Lower leg skin (tissue), 4 donors: Measurements from ENCODE around the gene TAS2R4. TPM values are rescaled to one million over a fixed set of nuclear protein-coding genes. Genes with fewer than 3 reads are reported as not detected.
"Not testable (repeated sequence)": the region's sequence is repeated elsewhere in the genome, so short reads cannot be mapped to it uniquely, and the experiment has no call there.

Experiments
- DNase-seq, 2 donors: peaks; one replicate each; pipeline ENCODE4 v3.0.0-alpha.2; 2019; ENCODE audit warnings: low spot score in 2 of 2
- H3K4me3 ChIP-seq: fragments of 200-600 bp; sonication (generic); 2 replicates; pipeline ENCODE4 v1.5.1; 2017; ENCODE audit warnings: mild to moderate bottlenecking, low read depth; ENCODE audit not compliant: poor library complexity, severe bottlenecking
- POLR2A ChIP-seq, 2 donors: fragments of 450-650 bp; IDR thresholded peaks; one replicate each; pipeline ENCODE4 v1.6.1; 2016 to 2017; ENCODE audit warnings: antibody characterized with exemption in 2 of 2, mild to moderate bottlenecking in 1 of 2, moderate library complexity in 1 of 2
- WGBS, 2 donors: methylation state at CpG; one replicate each; pipeline ENCODE4 v1.1.5; 2018; 5-methylcytosine and 5-hydroxymethylcytosine counted together
- intact Hi-C: fragments of 100-400 bp; cut with DNase I; formaldehyde crosslinking; loops from one replicate; pipeline ENCODE4 v1.15.0; 2023; ENCODE audit warnings: low total_unique reads
- total RNA-seq, 4 donors: library from RNA; depleted of rRNA; stranded (reverse); fragments of >200 nt; gene quantifications; one replicate each; pipeline ENCODE4 v1.1.0, GENCODE V29; 2016
- TF ChIP-seq, protein P1 (sequence below), 3 donors: fragments of 450-650 bp; IDR thresholded peaks; one replicate each; pipeline ENCODE4 v1.5.1; 2016; ENCODE audit warnings: antibody characterized with exemption in 3 of 3, mild to moderate bottlenecking in 3 of 3, moderate library complexity in 2 of 3

Gene TAS2R4
- total RNA-seq, 4 donors from 2014 or later, result 0.30 to 1.6 (median 1.1) TPM

DNA sequence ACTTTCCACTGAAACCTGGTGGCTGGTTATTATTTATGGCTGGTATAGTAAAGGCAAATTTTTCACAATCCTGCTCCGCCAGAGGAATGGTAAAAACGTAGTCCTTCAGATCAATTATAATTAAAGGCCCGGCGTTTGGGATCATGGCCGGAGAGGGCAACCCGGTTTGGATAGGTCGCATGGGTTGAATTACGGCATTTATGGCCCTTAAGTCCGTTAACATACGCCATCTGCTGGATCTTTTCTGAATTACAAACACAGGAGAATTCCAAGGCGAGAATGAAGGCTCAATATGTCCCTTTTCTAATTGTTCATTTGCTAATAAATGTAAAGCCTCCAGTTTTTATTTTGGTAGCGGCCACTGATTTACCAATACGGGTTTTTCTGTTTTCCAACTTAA lies 23.8 kb upstream of the TAS2R4 start:
- intact Hi-C loops, result no loop called here
- H3K4me3 ChIP-seq, result no peak overlapping the region
- no peak for DNase-seq
- 94 to 96% methylated on average over 13 of the region's 13 CpGs for WGBS, 2 donors
- TF ChIP-seq, protein P1, sequence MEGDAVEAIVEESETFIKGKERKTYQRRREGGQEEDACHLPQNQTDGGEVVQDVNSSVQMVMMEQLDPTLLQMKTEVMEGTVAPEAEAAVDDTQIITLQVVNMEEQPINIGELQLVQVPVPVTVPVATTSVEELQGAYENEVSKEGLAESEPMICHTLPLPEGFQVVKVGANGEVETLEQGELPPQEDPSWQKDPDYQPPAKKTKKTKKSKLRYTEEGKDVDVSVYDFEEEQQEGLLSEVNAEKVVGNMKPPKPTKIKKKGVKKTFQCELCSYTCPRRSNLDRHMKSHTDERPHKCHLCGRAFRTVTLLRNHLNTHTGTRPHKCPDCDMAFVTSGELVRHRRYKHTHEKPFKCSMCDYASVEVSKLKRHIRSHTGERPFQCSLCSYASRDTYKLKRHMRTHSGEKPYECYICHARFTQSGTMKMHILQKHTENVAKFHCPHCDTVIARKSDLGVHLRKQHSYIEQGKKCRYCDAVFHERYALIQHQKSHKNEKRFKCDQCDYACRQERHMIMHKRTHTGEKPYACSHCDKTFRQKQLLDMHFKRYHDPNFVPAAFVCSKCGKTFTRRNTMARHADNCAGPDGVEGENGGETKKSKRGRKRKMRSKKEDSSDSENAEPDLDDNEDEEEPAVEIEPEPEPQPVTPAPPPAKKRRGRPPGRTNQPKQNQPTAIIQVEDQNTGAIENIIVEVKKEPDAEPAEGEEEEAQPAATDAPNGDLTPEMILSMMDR (IDR thresholded peaks at IDR 0.05), result no peak
- TF ChIP-seq POLR2A (IDR thresholded peaks at IDR 0.05), result no peak

DNA sequence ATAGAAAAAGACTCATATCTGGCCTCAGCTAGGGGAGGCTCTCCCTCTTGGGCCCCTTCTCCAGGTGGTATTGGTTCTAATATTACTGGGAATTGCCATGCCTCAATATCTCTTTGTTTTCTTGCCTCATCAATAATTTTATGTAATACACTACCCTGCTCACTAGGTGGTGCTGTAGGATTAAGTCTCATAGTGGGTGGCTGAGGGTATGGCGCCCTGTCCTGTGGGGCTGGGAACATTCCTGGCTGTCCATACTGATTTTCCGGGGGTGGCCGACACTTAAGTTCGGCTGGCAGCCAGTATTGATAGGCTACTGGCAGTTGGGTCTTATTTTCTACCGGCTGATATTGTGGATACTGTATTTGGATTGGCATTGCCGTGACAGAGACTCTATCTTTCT lies 21.5 kb upstream of the TAS2R4 start:
- WGBS, 2 donors, result 81 to 97% methylated on average over 6 of the region's 6 CpGs

DNA sequence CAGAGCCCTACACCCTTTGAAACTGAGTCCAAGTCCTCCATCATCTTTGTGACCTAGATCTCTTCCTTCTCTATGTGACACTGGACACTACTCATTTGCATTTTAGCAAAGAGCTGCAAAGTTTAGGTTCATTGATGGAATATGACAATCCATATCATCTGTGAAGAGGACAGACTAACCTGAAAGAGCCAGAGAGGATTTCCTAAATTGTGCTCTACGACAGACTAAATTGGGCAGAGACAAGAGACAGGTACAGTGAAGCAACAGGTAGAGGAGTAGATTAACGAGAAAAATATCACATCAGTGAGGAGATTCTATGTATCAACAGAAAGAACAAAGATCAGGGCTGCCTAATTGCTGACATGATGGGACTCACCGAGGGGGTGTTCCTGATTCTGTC lies 12.7 kb upstream of the TAS2R4 start, which contains the start of gene TAS2R3:
TSS of gene TAS2R3 (plus strand) at position 301 of the 400 bp plus-strand sequence. CDS start at position 363, 62 bp downstream.
- no peak for DNase-seq
- intact Hi-C loops, result no loop called here
- H3K4me3 ChIP-seq, result no peak within 1 kb of the TSS
- WGBS, 2 donors, result 96% methylated on average over 3 of the region's 3 CpGs
- TF ChIP-seq POLR2A (IDR thresholded peaks at IDR 0.05), result no peak

More for the DNA sequence above, 21.5 kb upstream of the TAS2R4 start:
- no peak overlapping the region for H3K4me3 ChIP-seq
- intact Hi-C loops, result no loop called here
- TF ChIP-seq, protein P1 (IDR thresholded peaks at IDR 0.05), result no peak
- TF ChIP-seq POLR2A (IDR thresholded peaks at IDR 0.05), result no peak
- DNase-seq, result no peak

DNA sequence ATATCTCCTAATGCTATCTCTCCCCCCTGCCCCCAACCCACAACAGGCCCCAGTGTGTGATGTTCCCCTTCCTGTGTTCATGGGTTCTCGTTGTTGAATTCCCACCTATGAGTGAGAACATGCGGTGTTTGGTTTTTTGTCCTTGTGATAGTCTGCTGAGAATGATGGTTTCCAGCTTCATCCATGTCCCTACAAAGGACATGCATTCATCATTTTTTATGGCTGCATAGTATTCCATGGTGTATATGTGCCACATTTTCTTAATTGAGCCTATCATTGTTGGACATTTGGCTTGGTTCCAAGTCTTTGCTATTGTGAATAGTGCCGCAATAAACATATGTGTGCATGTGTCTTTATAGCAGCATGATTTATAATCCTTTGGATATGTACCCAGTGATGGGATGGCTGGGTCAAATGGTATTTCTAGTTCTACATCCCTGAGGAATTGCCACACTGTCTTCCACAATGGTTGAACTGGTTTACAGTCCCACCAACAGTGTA lies 6.3 kb upstream of the TAS2R4 start:
- DNase-seq, intact Hi-C loops, H3K4me3 ChIP-seq: not testable (repeated sequence)
- WGBS, 2 donors, result 94 to 99% methylated on average over 3 of the region's 3 CpGs

DNA sequence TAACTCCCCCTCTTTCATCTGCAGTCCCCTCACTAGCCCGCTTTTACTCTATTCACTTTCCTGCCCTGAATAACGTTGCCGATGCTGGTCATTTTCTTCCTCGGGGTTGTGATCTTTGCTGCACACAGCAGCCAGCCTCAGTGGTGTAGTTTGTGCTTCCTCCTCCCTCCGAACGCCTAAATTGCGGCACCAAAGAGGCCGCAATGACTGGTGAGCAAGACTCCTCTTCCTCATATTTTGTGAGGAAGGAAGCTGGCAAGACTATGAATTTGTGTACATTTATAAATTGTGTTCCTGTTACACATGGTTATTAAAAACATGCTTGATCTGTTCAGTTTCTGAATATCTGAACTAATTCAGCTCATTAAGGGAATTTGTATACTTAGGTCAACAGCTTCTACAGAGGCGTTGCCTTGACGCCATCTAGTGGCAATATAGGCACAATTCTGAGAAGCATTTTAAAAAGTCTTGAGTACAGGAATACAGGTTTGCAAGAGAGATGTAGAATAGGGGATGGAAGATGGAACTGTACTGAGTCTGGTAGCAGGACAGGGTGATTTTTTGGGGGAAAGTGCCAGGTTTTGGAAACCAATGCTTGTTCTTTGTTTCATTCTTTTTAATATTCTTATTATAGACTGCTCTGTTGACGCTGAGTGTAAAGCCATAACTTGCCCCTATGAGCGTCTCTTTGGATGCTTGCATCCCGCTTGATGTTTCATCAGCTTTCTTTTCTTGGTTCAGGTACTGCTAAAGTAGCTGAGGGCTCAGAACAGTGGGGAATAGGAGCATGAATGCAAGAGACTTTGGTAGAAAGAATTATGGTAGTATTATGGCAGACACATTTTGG lies 9.5 kb downstream of the TAS2R4 start:
- WGBS, 2 donors, result 70% methylated on average over 13 of the region's 13 CpGs
- TF ChIP-seq, protein P1 (IDR thresholded peaks at IDR 0.05), result no peak
- TF ChIP-seq POLR2A (IDR thresholded peaks at IDR 0.05), result no peak
- DNase-seq, result no peak
- intact Hi-C loops, result no loop called here
- H3K4me3 ChIP-seq, result no peak overlapping the region

DNA sequence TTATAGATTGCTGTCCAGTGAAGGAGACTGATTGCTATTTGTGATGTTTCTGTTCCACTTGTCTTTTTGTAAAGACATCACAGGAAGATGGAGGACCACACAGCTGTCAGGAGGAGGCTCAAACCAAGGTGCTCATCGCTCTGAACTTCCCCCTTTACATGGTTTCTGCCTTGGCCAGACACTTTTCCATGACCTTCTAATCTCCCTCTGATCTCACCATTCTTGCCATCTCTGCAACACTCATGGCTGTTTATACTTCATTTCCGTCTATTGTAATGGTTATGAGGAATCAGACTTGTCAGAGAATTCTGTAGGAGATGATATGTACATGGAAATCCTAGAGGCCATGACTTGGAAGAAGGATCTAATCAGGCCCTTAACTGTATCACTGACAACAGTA lies 11.8 kb downstream of the TAS2R4 start:
- WGBS, 2 donors, result 85 to 87% methylated on average over 2 of the region's 2 CpGs
- TF ChIP-seq, protein P1 (IDR thresholded peaks at IDR 0.05), result no peak
- TF ChIP-seq POLR2A (IDR thresholded peaks at IDR 0.05), result no peak
- no peak for DNase-seq
- no peak overlapping the region for H3K4me3 ChIP-seq
- intact Hi-C loops, result no loop called here
